Kidney (tissue), 14 donors: ENCODE measurements around the gene ALDH7A1. TPM values are rescaled to one million over a fixed set of nuclear protein-coding genes. Genes with fewer than 3 reads are reported as not detected.

ENCODE experiments used
- DNase-seq, 5 donors: peaks; one replicate each; pipeline ENCODE4 v3.0.0-alpha.2; 2013 to 2020
- FAIRE-seq: peaks from 2 replicates; lab custom pipeline; 2012; peaks lifted over from hg19 to GRCh38; lab: Jason Lieb, UNC
- H3K27ac ChIP-seq, 2 donors: one replicate each; pipeline ENCODE4 v1.7.0; 2013; ENCODE audit warnings: low read depth in 2 of 2, low read length in 2 of 2, inconsistent platforms in 1 of 2
- H3K27me3 ChIP-seq: one replicate; pipeline ENCODE4 v1.7.1; 2013; ENCODE audit warnings: low read length, inconsistent platforms; ENCODE audit not compliant: control insufficient read depth, insufficient read depth
- H3K36me3 ChIP-seq, 3 donors: one replicate each; pipeline versions ENCODE4 v1.7.0 to v1.7.1; 2013; ENCODE audit warnings: low read length in 3 of 3, control low read depth in 1 of 3, inconsistent platforms in 1 of 3; ENCODE audit not compliant: insufficient read depth in 3 of 3, control insufficient read depth in 2 of 3
- H3K4me1 ChIP-seq, 3 donors: one replicate each; pipeline versions ENCODE4 v1.7.0 to v1.7.1; 2013; ENCODE audit warnings: low read length in 3 of 3, inconsistent platforms in 1 of 3, low read depth in 1 of 3; ENCODE audit not compliant: control insufficient read depth in 2 of 3, insufficient read depth in 2 of 3
- H3K4me3 ChIP-seq, 3 donors: one replicate each; pipeline versions ENCODE4 v1.7.0 to v1.8.1; 2013; ENCODE audit warnings: low read length in 3 of 3, control low read depth in 1 of 3, inconsistent platforms in 1 of 3
- H3K9ac ChIP-seq, 3 donors: one replicate each; pipeline versions ENCODE4 v1.7.0 to v1.7.1; 2013; ENCODE audit warnings: low read length in 3 of 3, control low read depth in 1 of 3, inconsistent platforms in 1 of 3
- H3K9me3 ChIP-seq, 3 donors: one replicate each; pipeline versions ENCODE4 v1.7.0 to v1.7.1; 2013; ENCODE audit warnings: low read length in 3 of 3, control low read depth in 1 of 3, inconsistent platforms in 1 of 3; ENCODE audit not compliant: control insufficient read depth in 2 of 3, insufficient read depth in 1 of 3
- CTCF ChIP-seq: IDR thresholded peaks from 3 replicates; pipeline ENCODE4 v1.5.1; 2012; ENCODE audit warnings: mild to moderate bottlenecking, moderate library complexity, borderline replicate concordance; ENCODE audit not compliant: insufficient read depth; ENCODE audit errors: extremely low read depth
- intact Hi-C: fragments of 100-400 bp; cut with DNase I; formaldehyde crosslinking; loops from one replicate; pipeline ENCODE4 v1.11.1; 2022
- polyA plus RNA-seq: library from polyadenylated mRNA; stranded (reverse); fragments of 350-450 nt; fragmentation: Illumina TruSeq; extraction: RNeasy Lipid Tissue Mini Kit (QIAGEN cat#74804); gene quantifications from one replicate; pipeline ENCODE4 v1.2.3, GENCODE V29; 2014; ENCODE audit warnings: low read depth, low replicate concordance; ENCODE audit not compliant: insufficient read depth
- total RNA-seq: library from RNA; stranded (reverse); fragmentation: NEBNext Ultra II Directional; extraction: Animal tissue kit (Norgen Biotek cat#: 25700); gene quantifications from one replicate; pipeline ENCODE4 v1.2.1, GENCODE V29; 2021
- donor health status: control.
- donor health status: control.
- donor health status: control.
- donor health status: control.
- donor health status: control.
- donor health status: DM: yes; HTN: yes; CAD: no.
- donor health status: Normal renal cell carcinoma (clear cell type).

ALDH7A1 gene
- total and polyA plus RNA-seq, 2 donors from 2014 or later, result 51.8 to 184 TPM

GRCh38 chr5:126615286-126615685, 20.3 kb upstream of the ALDH7A1 start:
- Histone ChIP-seq H3K4me1 (no peaks in the 10 kb centered on the region), H3K9me3 (no peaks in the 10 kb centered on the region), H3K36me3 (peaks cover 2 to 28% (median 4%) of the 10 kb centered on the region in 3 donors), H3K4me3 (no peak overlapping the region), H3K27ac (no peak overlapping the region), H3K9ac (no peak overlapping the region), H3K27me3 (no peaks in the 10 kb centered on the region)
- intact Hi-C loops, result no loop called here
- DNase-seq (no peak), FAIRE-seq (no peak)
- TF ChIP-seq CTCF, result no peak

GRCh38 chr5:126613941-126614592, 19.0 kb upstream of the ALDH7A1 start:
- no peak for FAIRE-seq
- no peaks in the 10 kb centered on the region for H3K4me1 ChIP-seq
- no peak overlapping the region for H3K4me3 ChIP-seq
- no peak overlapping the region for H3K27ac ChIP-seq
- no peak overlapping the region for H3K9ac ChIP-seq
- no peaks in the 10 kb centered on the region for H3K9me3 ChIP-seq
- H3K36me3 ChIP-seq, result peaks cover 0 to 30% (median 2%) of the 10 kb centered on the region in 3 donors
- no peak for DNase-seq
- H3K27me3 ChIP-seq, result no peaks in the 10 kb centered on the region
- intact Hi-C loops, result no loop called here
- no peak for TF ChIP-seq CTCF

GRCh38 chr5:126610616-126611015, 15.6 kb upstream of the ALDH7A1 start:
- no peak for FAIRE-seq
- no peak for DNase-seq

More at GRCh38 chr5:126610616-126611015, 15.6 kb upstream of the ALDH7A1 start:
- no peak for TF ChIP-seq CTCF
- intact Hi-C loops, result no loop called here
- Histone ChIP-seq H3K27ac (no peak overlapping the region), H3K36me3 (peaks cover 0 to 23% (median 2%) of the 10 kb centered on the region in 3 donors), H3K4me3 (no peak overlapping the region), H3K4me1 (no peaks in the 10 kb centered on the region), H3K27me3 (no peaks in the 10 kb centered on the region), H3K9me3 (no peaks in the 10 kb centered on the region), H3K9ac (no peak overlapping the region)
